Measurements from ENCODE around the gene LDAH. TPM values are rescaled to one million over a fixed set of nuclear protein-coding genes. Genes with fewer than 3 reads are reported as not detected.

The LDAH gene
- total and polyA plus RNA-seq, 10 of the 15 experiments (the other 5 are each of a cell fraction or from before 2014, with no cell fraction given): 17.9 to 44.7 (median 30.0) TPM

- Histone ChIP-seq H3K36me3 (ENCODE audit: control insufficient read depth in 2 of 2, insufficient read depth in 2 of 2, low read length in 1 of 2) (no peaks in the 10 kb centered on the region), H3K4me2 (ENCODE audit: control insufficient read depth, insufficient read depth) (no peak overlapping the region), H3K27ac (ENCODE audit: control insufficient read depth, insufficient read depth) (no peak overlapping the region), H4K20me1 (ENCODE audit: control insufficient read depth, insufficient read depth) (no peaks in the 10 kb centered on the region), H3K79me2 (ENCODE audit: control insufficient read depth, insufficient read depth, low read length) (no peaks in the 10 kb centered on the region), H2AFZ (ENCODE audit: control insufficient read depth, low read depth, low read length) (no peak overlapping the region), H3K4me3 (no peak overlapping the region), H3K9ac (ENCODE audit: control insufficient read depth, insufficient read depth, low read length) (no peak overlapping the region), H3K27me3 (replicated peaks in 1 of 2; ENCODE audit: control insufficient read depth in 2 of 2, insufficient read depth in 2 of 2, low read length in 1 of 2) (peaks cover 0 to 1% of the 10 kb centered on the region in 2 experiments; a peak in 1 of 4 replicates), H3K4me1 (ENCODE audit: control insufficient read depth, insufficient read depth, low read length) (peaks cover 4% of the 10 kb centered on the region), H3K9me3 (replicated peaks; ENCODE audit: control insufficient read depth, insufficient read depth, low read length) (no peaks in the 10 kb centered on the region)
- POLR2A ChIA-PET: interaction anchor here (0.6 kb wide), 1 partner anchor 294 kb away, joined by 9 read pairs; no protein-coding TSS in a partner anchor
- no peak for DNase-seq (ENCODE audit: low read depth, low spot score)
- intact Hi-C loops (cut with micrococcal nuclease; ENCODE audit: unreplicated experiment): no loop called here
- CTCF ChIA-PET: interaction anchor here (1.3 to 3.5 kb wide), 5 partner anchors 11 to 308 kb away, joined by 3 to 16 read pairs (median 4); no protein-coding TSS in a partner anchor
- in situ Hi-C loops (cut with MboI): loop anchor here (25.0 kb wide), 1 partner anchor 458 kb away; the partner anchor contains the start of gene TDRD15
- no TSS peak for BruUV-seq (replicated peaks)
- TF ChIP-seq SREBF2 (IDR thresholded peaks at IDR 0.05; ENCODE audit: low read length) (no peak), IKZF2 (IDR thresholded peaks at IDR 0.05) (no peak), JUND (IDR thresholded peaks at IDR 0.05; ENCODE audit: low read depth, low read length) (no peak), CHD2 (IDR thresholded peaks at IDR 0.05; ENCODE audit: borderline replicate concordance, low read depth, low read length) (no peak), WRNIP1 (IDR thresholded peaks at IDR 0.05; ENCODE audit: borderline replicate concordance, low read depth, low read length) (no peak), RCOR1 (conservative IDR thresholded peaks at IDR 0.05; ENCODE audit: low read depth, low read length) (no peak)
- TF ChIP-seq, protein P1, sequence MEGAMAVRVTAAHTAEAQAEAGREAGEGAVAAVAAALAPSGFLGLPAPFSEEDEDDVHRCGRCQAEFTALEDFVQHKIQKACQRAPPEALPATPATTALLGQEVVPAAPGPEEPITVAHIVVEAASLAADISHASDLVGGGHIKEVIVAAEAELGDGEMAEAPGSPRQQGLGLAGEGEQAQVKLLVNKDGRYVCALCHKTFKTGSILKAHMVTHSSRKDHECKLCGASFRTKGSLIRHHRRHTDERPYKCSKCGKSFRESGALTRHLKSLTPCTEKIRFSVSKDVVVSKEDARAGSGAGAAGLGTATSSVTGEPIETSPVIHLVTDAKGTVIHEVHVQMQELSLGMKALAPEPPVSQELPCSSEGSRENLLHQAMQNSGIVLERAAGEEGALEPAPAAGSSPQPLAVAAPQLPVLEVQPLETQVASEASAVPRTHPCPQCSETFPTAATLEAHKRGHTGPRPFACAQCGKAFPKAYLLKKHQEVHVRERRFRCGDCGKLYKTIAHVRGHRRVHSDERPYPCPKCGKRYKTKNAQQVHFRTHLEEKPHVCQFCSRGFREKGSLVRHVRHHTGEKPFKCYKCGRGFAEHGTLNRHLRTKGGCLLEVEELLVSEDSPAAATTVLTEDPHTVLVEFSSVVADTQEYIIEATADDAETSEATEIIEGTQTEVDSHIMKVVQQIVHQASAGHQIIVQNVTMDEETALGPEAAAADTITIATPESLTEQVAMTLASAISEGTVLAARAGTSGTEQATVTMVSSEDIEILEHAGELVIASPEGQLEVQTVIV (IDR thresholded peaks at IDR 0.05; ENCODE audit: borderline replicate concordance, partially characterized antibody): no peak
- SMC1A ChIA-PET (ENCODE audit: uncharacterized antibody, unreplicated experiment): interaction anchor here (1.1 kb wide), 1 partner anchor 309 kb away, joined by 3 read pairs; no protein-coding TSS in a partner anchor
- no peak for ATAC-seq
- no peak for FAIRE-seq
- WGBS (ENCODE audit: insufficient coverage, insufficient replicate concordance, low lambda C conversion rate, missing lambda C conversion rate): 50% methylated on average over 2 of the region's 2 CpGs
- RAD21 ChIA-PET (ENCODE audit: unreplicated experiment): no interaction called here
These were observed 168.4 kb downstream of the LDAH start for GRCh38 chr2:20654535-20654813.

All from GM12878 (cell line).